ENCODE data around the gene SLC37A1. TPM values are rescaled to one million over a fixed set of nuclear protein-coding genes. Genes with fewer than 3 reads are reported as not detected.

The SLC37A1 gene
- total RNA-seq, 1 experiment from 2014 or later = 4.9 TPM

DNA sequence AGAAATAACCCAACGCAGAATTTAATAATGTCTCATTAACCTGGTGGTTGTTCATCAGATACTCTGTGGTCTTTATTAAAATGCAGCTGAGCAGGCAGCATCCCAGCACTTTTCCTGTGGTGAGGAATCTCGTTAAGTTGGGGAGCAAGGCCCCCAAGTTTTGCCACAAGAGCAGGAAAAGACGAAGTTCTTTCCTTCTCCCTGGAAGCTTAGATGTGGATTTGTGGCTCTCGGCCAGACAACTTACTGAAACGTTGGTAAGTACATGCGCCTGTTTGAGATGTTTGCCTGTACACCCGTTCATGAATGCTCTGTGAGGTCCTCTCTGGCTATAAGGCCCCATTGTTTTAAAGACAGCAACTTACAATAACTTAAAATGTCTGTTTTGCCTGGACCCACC, 105.5 kb downstream of the SLC37A1 start:
- BruUV-seq (replicated peaks) = no TSS peak
- intact Hi-C loops (cut with micrococcal nuclease) = no loop called here
- CTCF ChIA-PET = no interaction called here
- peaks cover 6% of the 10 kb centered on the region for H3K36me3 Mint-ChIP-seq (ENCODE audit: insufficient read depth, unreplicated experiment)
- H3K9me3 Mint-ChIP-seq (ENCODE audit: unreplicated experiment) = no peaks in the 10 kb centered on the region
- peaks cover 48% of the 10 kb centered on the region for H3K27me3 Mint-ChIP-seq (ENCODE audit: insufficient read depth, unreplicated experiment)
- DNase-seq (ENCODE audit: unreplicated experiment) = no peak
- TF ChIP-seq, protein P1, sequence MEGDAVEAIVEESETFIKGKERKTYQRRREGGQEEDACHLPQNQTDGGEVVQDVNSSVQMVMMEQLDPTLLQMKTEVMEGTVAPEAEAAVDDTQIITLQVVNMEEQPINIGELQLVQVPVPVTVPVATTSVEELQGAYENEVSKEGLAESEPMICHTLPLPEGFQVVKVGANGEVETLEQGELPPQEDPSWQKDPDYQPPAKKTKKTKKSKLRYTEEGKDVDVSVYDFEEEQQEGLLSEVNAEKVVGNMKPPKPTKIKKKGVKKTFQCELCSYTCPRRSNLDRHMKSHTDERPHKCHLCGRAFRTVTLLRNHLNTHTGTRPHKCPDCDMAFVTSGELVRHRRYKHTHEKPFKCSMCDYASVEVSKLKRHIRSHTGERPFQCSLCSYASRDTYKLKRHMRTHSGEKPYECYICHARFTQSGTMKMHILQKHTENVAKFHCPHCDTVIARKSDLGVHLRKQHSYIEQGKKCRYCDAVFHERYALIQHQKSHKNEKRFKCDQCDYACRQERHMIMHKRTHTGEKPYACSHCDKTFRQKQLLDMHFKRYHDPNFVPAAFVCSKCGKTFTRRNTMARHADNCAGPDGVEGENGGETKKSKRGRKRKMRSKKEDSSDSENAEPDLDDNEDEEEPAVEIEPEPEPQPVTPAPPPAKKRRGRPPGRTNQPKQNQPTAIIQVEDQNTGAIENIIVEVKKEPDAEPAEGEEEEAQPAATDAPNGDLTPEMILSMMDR (IDR thresholded peaks at IDR 0.05; ENCODE audit: unreplicated experiment) = no peak
- no peak overlapping the region for H3K27ac Mint-ChIP-seq (ENCODE audit: low read depth, unreplicated experiment)
- no peak overlapping the region for H3K4me3 Mint-ChIP-seq (ENCODE audit: unreplicated experiment)
- H3K4me1 Mint-ChIP-seq (ENCODE audit: insufficient read depth, unreplicated experiment) = no peaks in the 10 kb centered on the region
- POLR2A ChIA-PET = interaction anchor here (0.9 kb wide), 1 partner anchor 17 kb away, joined by 3 read pairs; no protein-coding TSS in a partner anchor

DNA sequence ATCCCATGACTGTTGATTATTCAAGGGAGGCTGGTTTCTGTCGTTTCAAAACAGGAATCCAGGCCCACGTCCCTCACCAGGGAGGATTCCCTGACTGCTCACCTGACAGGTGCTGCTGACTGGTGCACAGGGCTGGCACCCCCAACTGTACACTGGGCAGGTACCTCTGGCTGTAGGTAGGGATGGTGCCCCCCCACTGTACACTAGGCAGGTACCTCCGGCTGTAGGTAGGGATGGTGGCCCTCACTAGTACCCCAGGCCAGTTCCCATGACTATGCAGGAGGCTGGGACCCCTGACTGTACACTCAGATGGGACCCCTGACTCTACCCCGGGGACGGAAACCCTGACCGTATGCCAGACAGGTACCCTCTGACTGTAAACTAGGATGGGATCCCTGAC, 106.2 kb downstream of the SLC37A1 start:
- DNase-seq (ENCODE audit: unreplicated experiment) = no peak
- Mint-ChIP-seq H3K36me3 (ENCODE audit: insufficient read depth, unreplicated experiment) (peaks cover 6% of the 10 kb centered on the region), H3K4me1 (ENCODE audit: insufficient read depth, unreplicated experiment) (no peaks in the 10 kb centered on the region), H3K9me3 (ENCODE audit: unreplicated experiment) (no peaks in the 10 kb centered on the region), H3K27me3 (ENCODE audit: insufficient read depth, unreplicated experiment) (peaks cover 54% of the 10 kb centered on the region), H3K4me3 (ENCODE audit: unreplicated experiment) (no peak overlapping the region), H3K27ac (ENCODE audit: low read depth, unreplicated experiment) (no peak overlapping the region)
- POLR2A ChIA-PET = no interaction called here
- no TSS peak for BruUV-seq (replicated peaks)
- CTCF ChIA-PET = no interaction called here
- TF ChIP-seq, protein P1 (IDR thresholded peaks at IDR 0.05; ENCODE audit: unreplicated experiment) = no peak
- intact Hi-C loops (cut with micrococcal nuclease) = no loop called here

DNA sequence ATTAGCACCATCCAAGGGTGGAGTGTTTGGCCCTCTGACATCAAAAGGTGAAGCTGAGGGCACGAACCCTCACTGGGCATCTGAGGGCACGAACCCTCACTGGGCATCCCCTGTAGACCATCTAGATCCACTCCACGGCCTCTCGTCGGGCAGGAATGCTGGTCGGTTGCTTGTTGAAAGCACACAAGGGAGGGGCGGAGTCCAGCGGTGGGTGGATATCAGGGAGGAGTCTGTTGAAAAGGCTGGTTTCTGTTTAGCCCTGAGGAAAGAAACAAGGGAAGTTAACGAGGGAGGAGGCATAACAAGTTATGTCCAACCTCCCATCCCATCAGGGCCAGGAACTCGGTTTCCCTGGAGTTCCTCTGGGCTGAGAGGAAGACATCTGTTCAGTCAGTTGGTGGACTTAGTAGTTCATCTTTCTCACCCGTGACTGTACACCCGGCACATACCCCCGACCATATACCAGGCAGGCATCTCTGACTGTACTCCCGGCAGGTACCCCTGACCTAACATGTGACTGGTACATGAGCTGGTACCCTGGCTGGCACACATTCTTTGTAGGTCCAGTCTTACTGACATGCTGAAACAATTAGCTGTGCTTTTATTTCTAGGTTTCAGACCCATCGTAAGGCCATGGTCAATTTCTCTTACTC, 107.6 kb downstream of the SLC37A1 start:
- no peaks in the 10 kb centered on the region for H3K9me3 Mint-ChIP-seq (ENCODE audit: unreplicated experiment)
- TF ChIP-seq, protein P1 (IDR thresholded peaks at IDR 0.05; ENCODE audit: unreplicated experiment) = no peak
- H3K4me1 Mint-ChIP-seq (ENCODE audit: insufficient read depth, unreplicated experiment) = no peaks in the 10 kb centered on the region
- BruUV-seq (replicated peaks) = no TSS peak
- no peak for DNase-seq (ENCODE audit: unreplicated experiment)
- POLR2A ChIA-PET = no interaction called here
- no peak overlapping the region for H3K4me3 Mint-ChIP-seq (ENCODE audit: unreplicated experiment)
- peaks cover 56% of the 10 kb centered on the region for H3K27me3 Mint-ChIP-seq (ENCODE audit: insufficient read depth, unreplicated experiment)
- intact Hi-C loops (cut with micrococcal nuclease) = no loop called here
- H3K36me3 Mint-ChIP-seq (ENCODE audit: insufficient read depth, unreplicated experiment) = peaks cover 6% of the 10 kb centered on the region
- no peak overlapping the region for H3K27ac Mint-ChIP-seq (ENCODE audit: low read depth, unreplicated experiment)
- CTCF ChIA-PET = interaction anchor here (0.7 kb wide), 1 partner anchor 88 kb away, joined by 3 read pairs; no protein-coding TSS in a partner anchor

DNA sequence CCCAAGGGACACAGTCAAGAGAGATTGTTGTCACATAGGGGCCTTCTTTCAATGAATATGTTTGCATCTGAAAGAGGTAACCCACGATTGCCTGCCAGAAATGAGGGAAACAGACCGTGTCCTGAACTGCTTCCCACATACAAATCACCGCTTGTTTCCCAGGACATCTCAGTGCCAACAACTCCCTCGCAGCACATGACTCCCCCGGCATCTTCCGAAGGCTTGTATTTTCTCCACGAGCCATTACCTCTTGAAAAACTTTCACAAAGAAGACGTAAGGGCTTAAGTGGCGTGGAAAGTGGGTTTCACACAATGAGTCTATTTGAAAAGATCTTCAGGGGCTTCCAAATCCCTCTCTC, 108.1 kb downstream of the SLC37A1 start:
- POLR2A ChIA-PET = no interaction called here
- TF ChIP-seq, protein P1 (IDR thresholded peaks at IDR 0.05; ENCODE audit: unreplicated experiment) = no peak
- CTCF ChIA-PET = no interaction called here
- no TSS peak for BruUV-seq (replicated peaks)
- H3K4me3 Mint-ChIP-seq (ENCODE audit: unreplicated experiment) = no peak overlapping the region
- intact Hi-C loops (cut with micrococcal nuclease) = no loop called here
- H3K4me1 Mint-ChIP-seq (ENCODE audit: insufficient read depth, unreplicated experiment) = no peaks in the 10 kb centered on the region
- peaks cover 6% of the 10 kb centered on the region for H3K36me3 Mint-ChIP-seq (ENCODE audit: insufficient read depth, unreplicated experiment)
- no peaks in the 10 kb centered on the region for H3K9me3 Mint-ChIP-seq (ENCODE audit: unreplicated experiment)
- H3K27ac Mint-ChIP-seq (ENCODE audit: low read depth, unreplicated experiment) = no peak overlapping the region
- no peak for DNase-seq (ENCODE audit: unreplicated experiment)
- H3K27me3 Mint-ChIP-seq (ENCODE audit: insufficient read depth, unreplicated experiment) = peaks cover 56% of the 10 kb centered on the region

All from MCF 10A (cell line).